Sigmoid colon (tissue), 7 donors: ENCODE results near the gene SREBF2. TPM values are rescaled to one million over a fixed set of nuclear protein-coding genes. Genes with fewer than 3 reads are reported as not detected.

ENCODE experiments used
- DNase-seq: peaks from one replicate; pipeline ENCODE4 v3.0.0-alpha.2; 2019
- H3K27ac ChIP-seq, 4 donors: fragments of 200-600 bp; sonication (generic); one replicate each; pipeline ENCODE4 v1.5.1; 2016 to 2019; ENCODE audit warnings: mild to moderate bottlenecking in 1 of 4
- H3K27me3 ChIP-seq, 3 donors: fragments of 200-600 bp; sonication (generic); one replicate each; pipeline ENCODE4 v1.5.1; 2019; ENCODE audit warnings: mild to moderate bottlenecking in 1 of 3
- H3K36me3 ChIP-seq, 4 donors: fragments of 200-600 bp; sonication (generic); one replicate each; pipeline ENCODE4 v1.5.1; 2016 to 2019
- H3K4me1 ChIP-seq, 4 donors: fragments of 200-600 bp; sonication (generic); one replicate each; pipeline ENCODE4 v1.5.1; 2017 to 2019
- H3K4me3 ChIP-seq, 4 donors: fragments of 200-600 bp; sonication (generic); one replicate each; pipeline ENCODE4 v1.5.1; 2017 to 2019; ENCODE audit warnings: mild to moderate bottlenecking in 2 of 4, moderate library complexity in 1 of 4
- H3K9me3 ChIP-seq, 4 donors: fragments of 200-600 bp in 3 of 4; sonication (generic) in 3 of 4; one replicate each; pipeline versions ENCODE4 v1.5.1 to v1.6.1; 2013 to 2019
- EP300 ChIP-seq, 4 donors: sonication (generic); formaldehyde crosslinking; IDR thresholded peaks; one replicate each; pipeline ENCODE4 v1.6.1; 2017; ENCODE audit warnings: antibody characterized with exemption in 4 of 4
- POLR2A ChIP-seq, 2 donors: fragments of 450-650 bp; IDR thresholded peaks; one replicate each; pipeline ENCODE4 v1.6.1; 2016; ENCODE audit warnings: antibody characterized with exemption in 2 of 2, mild to moderate bottlenecking in 2 of 2, moderate library complexity in 2 of 2
- POLR2AphosphoS5 ChIP-seq, 4 donors: sonication (generic); formaldehyde crosslinking; IDR thresholded peaks; one replicate each; pipeline ENCODE4 v1.6.1; 2017; ENCODE audit warnings: antibody characterized with exemption in 4 of 4
- WGBS, 2 donors: extraction: QIAGEN DNeasy Blood & Tissue Kit; methylation state at CpG; one replicate each; pipeline ENCODE4 v1.1.7; 2013; 5-methylcytosine and 5-hydroxymethylcytosine counted together
- intact Hi-C: fragments of 100-400 bp; cut with DNase I; formaldehyde crosslinking; loops from one replicate; pipeline ENCODE4 v1.15.1; 2023
- polyA plus RNA-seq, 3 donors: library from polyadenylated mRNA; stranded (reverse); fragments of 200-250 nt; gene quantifications; one replicate each; pipeline ENCODE4 v1.2.3, GENCODE V29; 2013
- total RNA-seq, 4 donors: library from RNA; depleted of rRNA; stranded (reverse); fragments of >200 nt; gene quantifications; one replicate each; pipeline ENCODE4 v1.1.0, GENCODE V29; 2016
- TF ChIP-seq, protein P1 (sequence below), 4 experiments: fragments of 450-650 bp in 3 of 4; fragments of 200-600 bp in 1 of 4; IDR thresholded peaks; one replicate each; pipeline ENCODE4 v1.5.1; 2016 to 2019; ENCODE audit warnings: antibody characterized with exemption in 4 of 4, mild to moderate bottlenecking in 3 of 4, moderate library complexity in 2 of 4
- donor health status: healthy with polysubstance abuse.
- donor health status: Bipolar disorder and iron deficiency.
- donor health status: healthy.

SREBF2 gene
- total and polyA plus RNA-seq, 7 donors = 13.8 to 132 (median 25.3) TPM

DNA sequence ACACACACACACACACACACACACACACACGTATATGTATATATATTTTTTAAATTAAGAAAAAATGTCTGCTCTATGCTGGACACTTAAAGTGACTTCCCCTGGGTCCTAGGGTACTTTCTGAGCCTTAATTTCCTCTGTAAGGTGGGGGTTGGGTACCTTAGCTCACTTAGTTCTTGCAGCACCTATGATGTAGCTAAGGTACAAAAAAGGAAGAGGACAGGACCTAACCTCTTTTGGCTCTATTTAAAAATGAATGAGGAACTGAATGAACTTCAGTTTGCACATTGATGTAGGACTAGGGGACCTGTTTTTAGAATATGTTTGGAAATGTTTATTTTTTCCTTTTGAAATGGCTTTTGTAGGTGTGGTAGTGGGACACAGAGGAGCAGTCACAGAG, 11.1 kb downstream of the SREBF2 start:
- no peak overlapping the region for H3K27ac ChIP-seq
- no peak overlapping the region for H3K4me3 ChIP-seq
- intact Hi-C loops = no loop called here
- no peaks in the 10 kb centered on the region for H3K27me3 ChIP-seq
- no peak for TF ChIP-seq POLR2A (IDR thresholded peaks at IDR 0.05)
- TF ChIP-seq, protein P1, sequence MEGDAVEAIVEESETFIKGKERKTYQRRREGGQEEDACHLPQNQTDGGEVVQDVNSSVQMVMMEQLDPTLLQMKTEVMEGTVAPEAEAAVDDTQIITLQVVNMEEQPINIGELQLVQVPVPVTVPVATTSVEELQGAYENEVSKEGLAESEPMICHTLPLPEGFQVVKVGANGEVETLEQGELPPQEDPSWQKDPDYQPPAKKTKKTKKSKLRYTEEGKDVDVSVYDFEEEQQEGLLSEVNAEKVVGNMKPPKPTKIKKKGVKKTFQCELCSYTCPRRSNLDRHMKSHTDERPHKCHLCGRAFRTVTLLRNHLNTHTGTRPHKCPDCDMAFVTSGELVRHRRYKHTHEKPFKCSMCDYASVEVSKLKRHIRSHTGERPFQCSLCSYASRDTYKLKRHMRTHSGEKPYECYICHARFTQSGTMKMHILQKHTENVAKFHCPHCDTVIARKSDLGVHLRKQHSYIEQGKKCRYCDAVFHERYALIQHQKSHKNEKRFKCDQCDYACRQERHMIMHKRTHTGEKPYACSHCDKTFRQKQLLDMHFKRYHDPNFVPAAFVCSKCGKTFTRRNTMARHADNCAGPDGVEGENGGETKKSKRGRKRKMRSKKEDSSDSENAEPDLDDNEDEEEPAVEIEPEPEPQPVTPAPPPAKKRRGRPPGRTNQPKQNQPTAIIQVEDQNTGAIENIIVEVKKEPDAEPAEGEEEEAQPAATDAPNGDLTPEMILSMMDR (IDR thresholded peaks at IDR 0.05) = no peak
- no peak for TF ChIP-seq POLR2AphosphoS5 (IDR thresholded peaks at IDR 0.05)
- TF ChIP-seq EP300 (IDR thresholded peaks at IDR 0.05) = no peak
- peaks cover 0 to 39% (median 10%) of the 10 kb centered on the region in 4 donors for H3K4me1 ChIP-seq
- WGBS, 2 donors = 50 to 61% methylated on average over 1 of the region's 1 CpG
- no peak for DNase-seq
- peaks cover 0 to 4% (median 0%) of the 10 kb centered on the region in 4 donors for H3K36me3 ChIP-seq
- no peaks in the 10 kb centered on the region for H3K9me3 ChIP-seq

DNA sequence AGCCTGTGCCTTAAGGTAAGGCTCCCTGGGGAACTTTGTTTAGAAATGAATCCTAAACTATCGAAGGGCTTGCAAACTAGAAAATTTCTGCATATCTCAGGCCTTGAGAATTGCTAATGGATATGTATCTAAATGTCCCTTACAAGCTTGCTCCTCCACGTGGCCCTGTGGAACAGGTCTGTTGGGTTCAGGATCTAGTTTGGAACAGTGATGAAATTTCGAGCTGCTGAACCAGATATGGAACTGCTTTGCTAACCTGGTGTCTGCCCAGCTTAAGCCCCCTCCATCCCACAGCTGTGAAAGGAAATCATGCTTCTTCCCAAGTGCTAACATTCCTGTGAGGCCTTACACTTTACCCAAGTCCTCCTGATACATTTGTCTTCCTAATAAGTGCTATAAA, 11.6 kb downstream of the SREBF2 start:
- WGBS, 2 donors = 31 to 63% methylated on average over 3 of the region's 3 CpGs
- intact Hi-C loops = no loop called here
- H3K9me3 ChIP-seq = no peaks in the 10 kb centered on the region
- H3K27me3 ChIP-seq = no peaks in the 10 kb centered on the region
- DNase-seq = no peak
- H3K4me3 ChIP-seq = no peak overlapping the region
- H3K27ac ChIP-seq = no peak overlapping the region
- peaks cover 0 to 39% (median 10%) of the 10 kb centered on the region in 4 donors for H3K4me1 ChIP-seq
- TF ChIP-seq, protein P1 (IDR thresholded peaks at IDR 0.05) = no peak
- TF ChIP-seq POLR2A (IDR thresholded peaks at IDR 0.05) = no peak
- no peak for TF ChIP-seq EP300 (IDR thresholded peaks at IDR 0.05)
- no peak for TF ChIP-seq POLR2AphosphoS5 (IDR thresholded peaks at IDR 0.05)
- H3K36me3 ChIP-seq = no peaks in the 10 kb centered on the region

DNA sequence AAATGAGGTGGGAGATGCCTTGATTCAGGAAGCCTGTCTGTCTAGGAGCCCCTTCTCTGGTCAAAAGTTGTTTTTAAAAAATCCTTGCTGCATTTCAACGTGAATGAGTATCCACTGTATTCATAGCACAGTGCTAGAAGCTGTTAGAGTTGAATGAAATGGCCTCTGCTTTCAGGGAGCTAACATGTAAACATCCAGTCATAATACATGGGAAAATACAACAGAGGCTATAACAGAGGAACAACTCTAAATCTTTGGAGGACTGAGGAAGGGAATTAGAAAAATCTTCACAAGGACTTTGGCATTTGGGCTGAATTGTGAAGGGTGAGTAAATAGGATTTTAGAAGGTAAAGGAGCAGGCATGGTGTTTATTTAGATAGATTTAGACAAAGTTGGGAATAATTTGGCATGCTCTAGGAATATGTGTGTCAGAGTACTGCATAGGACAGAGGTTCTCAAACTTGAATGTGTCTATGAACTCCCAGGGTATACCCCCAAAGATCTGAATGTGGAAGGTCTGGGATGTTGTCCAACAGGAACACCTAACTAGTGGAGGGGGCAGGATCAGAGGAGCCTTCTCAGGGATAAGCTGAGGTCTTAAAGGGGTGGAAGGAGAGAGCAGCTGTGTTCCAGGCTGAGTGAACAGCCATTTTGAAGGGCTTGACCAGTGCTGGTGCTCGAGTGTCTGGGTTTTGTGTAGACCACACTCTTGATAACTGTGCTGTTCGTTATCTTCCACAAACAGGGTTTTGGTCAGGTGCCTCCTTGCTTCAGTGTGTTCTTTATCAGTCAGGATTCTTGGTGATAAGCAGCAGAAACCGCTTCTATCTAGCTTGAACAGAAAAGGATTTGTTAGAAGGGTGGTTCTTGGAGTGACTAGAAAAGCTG, 12.7 kb downstream of the SREBF2 start:
- peak overlapping the region in 1 of 4 donors; percentile 1 for H3K27ac ChIP-seq
- H3K36me3 ChIP-seq = no peaks in the 10 kb centered on the region
- no peak overlapping the region for H3K4me3 ChIP-seq
- intact Hi-C loops = no loop called here
- no peaks in the 10 kb centered on the region for H3K9me3 ChIP-seq
- H3K27me3 ChIP-seq = no peaks in the 10 kb centered on the region
- 22 to 59% methylated on average over 4 of the region's 4 CpGs for WGBS, 2 donors
- TF ChIP-seq, protein P1 (IDR thresholded peaks at IDR 0.05) = no peak
- peaks cover 0 to 38% (median 10%) of the 10 kb centered on the region in 4 donors for H3K4me1 ChIP-seq
- DNase-seq = no peak

DNA sequence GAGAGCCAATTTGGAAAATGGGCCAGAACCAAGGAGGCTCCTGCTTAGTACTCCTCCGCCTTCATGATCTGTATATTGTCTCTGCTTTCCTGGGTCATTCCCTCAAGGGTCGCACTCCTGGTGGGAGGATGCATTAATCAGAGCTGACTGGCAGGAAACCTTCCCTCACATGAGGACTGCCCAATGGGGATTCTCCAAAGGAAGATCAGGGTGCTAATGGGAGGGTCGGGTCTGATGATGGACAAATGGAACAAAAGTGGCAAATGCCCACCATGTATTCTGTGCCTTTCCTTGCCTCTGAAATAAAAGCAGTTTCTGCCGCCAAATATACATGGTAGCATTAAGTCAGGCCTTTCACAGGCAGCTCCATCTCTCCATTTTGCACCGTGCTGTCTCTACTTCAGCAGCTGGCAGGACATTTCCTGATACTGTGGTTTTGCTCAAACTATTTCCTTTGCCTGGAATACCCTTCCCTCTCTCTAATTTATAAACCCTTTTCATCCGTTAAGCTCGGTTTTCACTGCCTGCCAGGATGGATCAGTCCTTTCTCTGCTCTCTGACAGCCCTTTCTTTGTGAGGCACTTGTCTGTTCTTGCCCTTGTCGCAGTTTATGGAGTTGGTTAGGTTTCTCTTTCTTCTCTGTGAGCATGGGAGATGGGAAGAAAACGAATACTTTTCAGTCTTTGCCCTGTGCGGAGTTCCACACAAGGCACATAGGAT, 13.5 kb downstream of the SREBF2 start:
- H3K27ac ChIP-seq = no peak overlapping the region
- H3K4me3 ChIP-seq = no peak overlapping the region
- H3K36me3 ChIP-seq = no peaks in the 10 kb centered on the region
- H3K4me1 ChIP-seq = peaks cover 0 to 30% (median 3%) of the 10 kb centered on the region in 4 donors
- TF ChIP-seq, protein P1 (IDR thresholded peaks at IDR 0.05) = no peak
- TF ChIP-seq POLR2A (IDR thresholded peaks at IDR 0.05) (no peak), POLR2AphosphoS5 (IDR thresholded peaks at IDR 0.05) (no peak), EP300 (IDR thresholded peaks at IDR 0.05) (no peak)
- H3K9me3 ChIP-seq = no peaks in the 10 kb centered on the region
- H3K27me3 ChIP-seq = no peaks in the 10 kb centered on the region
- WGBS, 2 donors = 75 to 79% methylated on average over 10 of the region's 10 CpGs
- DNase-seq = no peak
- intact Hi-C loops = no loop called here
